Gastrocnemius medialis (tissue), 4 donors: Measurements from ENCODE around the gene SCUBE1.

Experiments
- POLR2A ChIP-seq, 2 donors: fragments of 450-650 bp; IDR thresholded peaks; one replicate each; pipeline ENCODE4 v1.6.1; 2017; ENCODE audit warnings: antibody characterized with exemption in 2 of 2, mild to moderate bottlenecking in 2 of 2, moderate library complexity in 2 of 2
- TF ChIP-seq, protein P1 (sequence below), 5 experiments: fragments of 450-650 bp in 3 of 5; fragments of 200-600 bp in 2 of 5; sonication (generic) in 2 of 5; IDR thresholded peaks in 4 of 5; conservative IDR thresholded peaks in 1 of 5; 1 replicate in 4 of 5; 2 replicates in 1 of 5; pipeline ENCODE4 v1.5.1; 2016 to 2019; ENCODE audit warnings: antibody characterized with exemption in 5 of 5, mild to moderate bottlenecking in 3 of 5, moderate library complexity in 3 of 5

DNA sequence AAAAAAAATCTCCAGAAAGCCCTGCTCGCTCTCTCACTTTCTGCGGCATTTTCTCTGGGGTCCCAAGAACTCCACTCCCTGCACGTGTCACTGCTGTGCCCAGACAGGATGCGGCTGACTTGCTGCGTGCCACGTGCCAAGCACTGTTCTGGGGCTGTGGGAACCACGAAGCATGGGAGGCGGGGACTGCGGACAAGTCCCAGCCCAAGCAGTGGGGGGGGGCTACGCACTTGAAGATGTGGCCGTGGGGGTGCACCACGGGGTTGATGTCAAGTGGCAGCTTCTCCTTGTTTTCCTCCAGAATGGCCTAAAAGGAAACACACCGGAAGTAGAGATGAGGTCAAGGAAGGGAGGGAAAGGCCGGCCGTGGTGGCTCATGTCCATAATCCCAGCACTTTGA lies 167.1 kb downstream of the SCUBE1 start:
- TF ChIP-seq, protein P1, sequence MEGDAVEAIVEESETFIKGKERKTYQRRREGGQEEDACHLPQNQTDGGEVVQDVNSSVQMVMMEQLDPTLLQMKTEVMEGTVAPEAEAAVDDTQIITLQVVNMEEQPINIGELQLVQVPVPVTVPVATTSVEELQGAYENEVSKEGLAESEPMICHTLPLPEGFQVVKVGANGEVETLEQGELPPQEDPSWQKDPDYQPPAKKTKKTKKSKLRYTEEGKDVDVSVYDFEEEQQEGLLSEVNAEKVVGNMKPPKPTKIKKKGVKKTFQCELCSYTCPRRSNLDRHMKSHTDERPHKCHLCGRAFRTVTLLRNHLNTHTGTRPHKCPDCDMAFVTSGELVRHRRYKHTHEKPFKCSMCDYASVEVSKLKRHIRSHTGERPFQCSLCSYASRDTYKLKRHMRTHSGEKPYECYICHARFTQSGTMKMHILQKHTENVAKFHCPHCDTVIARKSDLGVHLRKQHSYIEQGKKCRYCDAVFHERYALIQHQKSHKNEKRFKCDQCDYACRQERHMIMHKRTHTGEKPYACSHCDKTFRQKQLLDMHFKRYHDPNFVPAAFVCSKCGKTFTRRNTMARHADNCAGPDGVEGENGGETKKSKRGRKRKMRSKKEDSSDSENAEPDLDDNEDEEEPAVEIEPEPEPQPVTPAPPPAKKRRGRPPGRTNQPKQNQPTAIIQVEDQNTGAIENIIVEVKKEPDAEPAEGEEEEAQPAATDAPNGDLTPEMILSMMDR (IDR thresholded peaks at IDR 0.05 in 4 of 5, conservative IDR thresholded peaks at IDR 0.05 in 1 of 5) = no peak
- no peak for TF ChIP-seq POLR2A (IDR thresholded peaks at IDR 0.05)
